Tibial nerve (tissue), 4 donors: Measurements from ENCODE around the gene ASB1. TPM values are rescaled to one million over a fixed set of nuclear protein-coding genes. Genes with fewer than 3 reads are reported as not detected.

Source experiments
- DNase-seq, 2 donors: peaks; one replicate each; pipeline ENCODE4 v3.0.0-alpha.2; 2019; ENCODE audit warnings: low spot score in 2 of 2
- H3K27ac ChIP-seq, 4 donors: fragments of 200-600 bp; sonication (generic) in 3 of 4; one replicate each; pipeline ENCODE4 v1.5.1; 2017 to 2019; ENCODE audit warnings: mild to moderate bottlenecking in 1 of 4
- H3K27me3 ChIP-seq, 2 donors: fragments of 200-600 bp; sonication (generic) in 1 of 2; one replicate each; pipeline versions ENCODE4 v1.5.1 to v1.6.0; 2017 to 2019
- H3K36me3 ChIP-seq, 3 donors: fragments of 200-600 bp; sonication (generic); one replicate each; pipeline ENCODE4 v1.5.1; 2018 to 2019
- H3K4me1 ChIP-seq, 4 donors: fragments of 200-600 bp; sonication (generic) in 3 of 4; one replicate each; pipeline ENCODE4 v1.5.1; 2017 to 2019
- H3K4me3 ChIP-seq, 4 donors: fragments of 200-600 bp; sonication (generic) in 3 of 4; one replicate each; pipeline ENCODE4 v1.5.1; 2017 to 2019; ENCODE audit warnings: mild to moderate bottlenecking in 1 of 4, moderate library complexity in 1 of 4
- H3K9me3 ChIP-seq, 4 donors: fragments of 200-600 bp; sonication (generic) in 3 of 4; one replicate each; pipeline ENCODE4 v1.5.1; 2017 to 2019
- EP300 ChIP-seq, 2 donors: sonication (generic); formaldehyde crosslinking; IDR thresholded peaks; one replicate each; pipeline ENCODE4 v1.6.1; 2017; ENCODE audit warnings: antibody characterized with exemption in 2 of 2, mild to moderate bottlenecking in 1 of 2
- POLR2A ChIP-seq, 2 donors: fragments of 450-650 bp; IDR thresholded peaks; one replicate each; pipeline ENCODE4 v1.6.1; 2017; ENCODE audit warnings: antibody characterized with exemption in 2 of 2, mild to moderate bottlenecking in 2 of 2, moderate library complexity in 2 of 2
- WGBS, 2 donors: methylation state at CpG; one replicate each; pipeline ENCODE4 v1.1.5; 2018; 5-methylcytosine and 5-hydroxymethylcytosine counted together
- small RNA-seq: library from RNA; depleted of rRNA; stranded (forward); fragments of <200 nt; gene quantifications from one replicate; pipeline ENCODE3, GENCODE V24; 2016
- total RNA-seq, 4 donors: library from RNA; depleted of rRNA; stranded (reverse); fragments of >200 nt; gene quantifications; one replicate each; pipeline ENCODE4 v1.1.0, GENCODE V29; 2016
- TF ChIP-seq, protein P1 (sequence below), 5 experiments: fragments of 200-600 bp in 3 of 5; fragments of 450-650 bp in 2 of 5; sonication (generic) in 3 of 5; IDR thresholded peaks; one replicate each; pipeline ENCODE4 v1.5.1; 2016 to 2019; ENCODE audit warnings: antibody characterized with exemption in 5 of 5, mild to moderate bottlenecking in 3 of 5, moderate library complexity in 2 of 5

ASB1 gene
- total RNA-seq, 4 donors from 2014 or later, result 21.3 to 26.0 (median 24.2) TPM

DNA sequence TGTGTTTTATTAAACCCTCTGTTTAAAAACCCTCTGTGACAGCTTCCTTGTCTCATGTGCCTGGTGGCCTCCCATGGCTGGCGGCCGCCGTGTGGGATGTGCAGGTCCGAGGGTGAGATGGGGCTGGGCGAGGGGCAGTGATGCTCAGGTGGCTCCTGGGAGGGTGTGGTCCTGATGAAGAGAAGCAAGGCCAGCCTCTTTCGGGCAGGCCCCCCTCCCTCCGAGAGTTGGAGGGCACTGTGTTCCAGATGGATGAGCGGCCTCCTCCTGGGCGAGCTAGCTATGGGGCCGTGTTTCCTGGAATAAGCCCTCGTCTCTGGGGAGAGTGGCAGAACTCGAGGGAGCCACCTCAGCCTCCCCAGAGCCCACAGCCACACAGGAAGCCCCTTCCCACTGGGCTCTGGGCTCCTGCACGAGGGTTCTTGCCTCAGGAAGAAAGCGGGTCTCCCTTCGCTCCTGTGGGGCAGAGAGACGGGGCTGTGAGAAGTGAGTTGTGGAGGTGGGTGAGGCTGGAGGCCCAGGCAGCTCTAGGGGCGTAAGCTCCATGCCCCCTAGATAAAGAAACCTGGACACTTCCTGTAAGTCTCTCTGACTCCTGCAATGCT is 72.1 kb downstream of the ASB1 start:
- WGBS, 2 donors, result 91 to 93% methylated on average over 13 to 16 of the region's 17 CpGs
- peaks cover 0 to 7% (median 0%) of the 10 kb centered on the region in 4 donors for H3K4me1 ChIP-seq
- no peak for DNase-seq
- H3K27me3 ChIP-seq, result no peaks in the 10 kb centered on the region
- H3K36me3 ChIP-seq, result no peaks in the 10 kb centered on the region
- TF ChIP-seq EP300 (IDR thresholded peaks at IDR 0.05), result no peak
- TF ChIP-seq, protein P1, sequence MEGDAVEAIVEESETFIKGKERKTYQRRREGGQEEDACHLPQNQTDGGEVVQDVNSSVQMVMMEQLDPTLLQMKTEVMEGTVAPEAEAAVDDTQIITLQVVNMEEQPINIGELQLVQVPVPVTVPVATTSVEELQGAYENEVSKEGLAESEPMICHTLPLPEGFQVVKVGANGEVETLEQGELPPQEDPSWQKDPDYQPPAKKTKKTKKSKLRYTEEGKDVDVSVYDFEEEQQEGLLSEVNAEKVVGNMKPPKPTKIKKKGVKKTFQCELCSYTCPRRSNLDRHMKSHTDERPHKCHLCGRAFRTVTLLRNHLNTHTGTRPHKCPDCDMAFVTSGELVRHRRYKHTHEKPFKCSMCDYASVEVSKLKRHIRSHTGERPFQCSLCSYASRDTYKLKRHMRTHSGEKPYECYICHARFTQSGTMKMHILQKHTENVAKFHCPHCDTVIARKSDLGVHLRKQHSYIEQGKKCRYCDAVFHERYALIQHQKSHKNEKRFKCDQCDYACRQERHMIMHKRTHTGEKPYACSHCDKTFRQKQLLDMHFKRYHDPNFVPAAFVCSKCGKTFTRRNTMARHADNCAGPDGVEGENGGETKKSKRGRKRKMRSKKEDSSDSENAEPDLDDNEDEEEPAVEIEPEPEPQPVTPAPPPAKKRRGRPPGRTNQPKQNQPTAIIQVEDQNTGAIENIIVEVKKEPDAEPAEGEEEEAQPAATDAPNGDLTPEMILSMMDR (IDR thresholded peaks at IDR 0.05), result no peak
- H3K9me3 ChIP-seq, result no peaks in the 10 kb centered on the region
- no peak overlapping the region for H3K27ac ChIP-seq
- H3K4me3 ChIP-seq, result no peak overlapping the region

DNA sequence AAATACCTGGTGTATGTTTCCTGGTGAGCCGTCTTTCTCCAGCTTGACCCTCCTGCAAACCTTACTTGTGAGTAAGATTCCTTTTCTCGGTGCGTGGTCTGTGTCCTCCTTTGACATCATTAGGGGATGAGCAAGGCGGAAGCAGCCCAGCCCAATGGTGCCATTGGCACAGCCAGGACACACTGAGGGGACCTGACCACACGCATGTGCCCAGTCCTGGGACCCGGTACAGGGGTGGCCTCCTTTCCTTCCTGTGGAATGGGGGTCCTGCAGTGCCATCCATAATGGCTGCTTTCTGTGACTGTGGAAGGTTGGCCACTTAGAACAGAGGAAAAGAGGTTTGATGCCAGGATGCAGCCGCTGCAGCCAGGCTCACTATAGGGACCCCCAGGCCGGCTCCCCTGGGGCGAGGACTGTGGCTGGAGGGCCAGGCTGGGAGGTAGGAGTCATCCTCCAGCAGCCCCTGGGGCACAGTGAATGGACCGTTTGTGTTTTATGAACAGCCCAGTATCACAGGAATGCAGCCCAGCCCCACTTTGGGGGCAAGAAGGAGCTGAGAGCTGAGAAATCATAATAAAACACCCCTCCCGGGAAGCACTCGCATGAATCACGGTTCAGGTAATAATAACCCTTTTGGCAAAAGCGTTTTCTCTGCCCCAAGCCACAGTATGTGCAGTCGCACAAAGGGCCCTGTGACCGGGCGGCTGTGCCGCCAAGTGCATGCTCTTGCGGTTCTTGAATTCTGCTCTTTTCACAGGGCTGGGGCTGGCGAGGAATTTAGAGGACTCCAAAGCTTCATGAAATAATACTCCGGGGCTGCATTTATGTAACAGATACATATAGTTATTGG is 73.2 kb downstream of the ASB1 start:
- H3K4me1 ChIP-seq, result peaks cover 0 to 14% (median 3%) of the 10 kb centered on the region in 4 donors
- DNase-seq, result no peak
- H3K36me3 ChIP-seq, result no peaks in the 10 kb centered on the region
- no peaks in the 10 kb centered on the region for H3K9me3 ChIP-seq
- 60 to 62% methylated on average over 21 of the region's 21 CpGs for WGBS, 2 donors
- no peak for TF ChIP-seq POLR2A (IDR thresholded peaks at IDR 0.05)
- no peak for TF ChIP-seq EP300 (IDR thresholded peaks at IDR 0.05)
- TF ChIP-seq, protein P1 (IDR thresholded peaks at IDR 0.05), result no peak
- H3K4me3 ChIP-seq, result no peak overlapping the region
- H3K27me3 ChIP-seq, result no peaks in the 10 kb centered on the region
- no peak overlapping the region for H3K27ac ChIP-seq

DNA sequence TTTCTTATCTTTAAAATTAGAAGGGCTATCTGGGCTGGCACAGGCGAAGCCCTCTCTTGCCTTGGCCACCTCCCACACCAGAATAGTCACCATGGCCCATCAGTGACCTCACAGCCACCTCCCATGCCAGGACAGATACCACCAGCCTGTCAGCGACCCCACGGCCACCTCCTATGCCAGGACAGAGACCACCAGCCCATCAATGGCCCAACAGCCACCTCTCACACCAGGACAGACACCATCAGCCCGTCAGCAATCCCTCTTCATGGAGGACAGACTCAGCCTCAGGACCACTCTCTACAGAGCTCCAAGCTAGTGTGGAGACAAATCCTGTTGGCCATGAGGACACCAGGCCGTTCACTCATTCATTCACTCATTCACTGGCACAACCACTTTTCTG is 74.6 kb downstream of the ASB1 start:
- H3K27ac ChIP-seq, result no peak overlapping the region
- peaks cover 0 to 16% (median 3%) of the 10 kb centered on the region in 4 donors for H3K4me1 ChIP-seq
- H3K36me3 ChIP-seq, result no peaks in the 10 kb centered on the region
- no peak for DNase-seq
- 90 to 99% methylated on average over 5 of the region's 5 CpGs for WGBS, 2 donors
- no peak overlapping the region for H3K4me3 ChIP-seq
- no peaks in the 10 kb centered on the region for H3K27me3 ChIP-seq
- H3K9me3 ChIP-seq, result no peaks in the 10 kb centered on the region
- TF ChIP-seq, protein P1 (IDR thresholded peaks at IDR 0.05), result no peak
- TF ChIP-seq POLR2A (IDR thresholded peaks at IDR 0.05) (no peak), EP300 (IDR thresholded peaks at IDR 0.05) (no peak)

Small RNA genes lying within 50 kb of the gene (small RNA-seq; reads per million reads assigned to genes)
- not detected for gene RNU6-234P

Other genes with a start within 250 kb of the ASB1 start
- 10 to 100 TPM; 40.8 to 53.1 (median 47.9) TPM for gene ILKAP, start 223.2 kb upstream of the ASB1 start, total RNA-seq
- gene HES6, start 186.9 kb upstream of the ASB1 start, total RNA-seq, result 10 to 100 TPM in 2 of 4 donors, 1 to 10 TPM in 2; 4.4 to 18.6 (median 12.4) TPM
- 10 to 100 TPM in 2 of 4 donors, 1 to 10 TPM in 2; 8.2 to 18.6 (median 9.8) TPM for gene PER2, start 138.3 kb upstream of the ASB1 start, total RNA-seq
- 10 to 100 TPM; 11.6 to 17.4 (median 15.7) TPM for gene TRAF3IP1, start 106.4 kb upstream of the ASB1 start, total RNA-seq